Stomach (tissue), 9 donors: Measurements from ENCODE around the gene TGFBR2. TPM values are rescaled to one million over a fixed set of nuclear protein-coding genes. Genes with fewer than 3 reads are reported as not detected.
A peak's percentile ranks its signal among the peaks of the same experiment; 100 is the strongest.

ENCODE experiments used
- DNase-seq, 2 donors: peaks; one replicate each; pipeline versions ENCODE4 v3.0.0 to v3.0.0-alpha.2; 2013 to 2019
- H3K27ac ChIP-seq, 5 donors: fragments of 200-600 bp in 4 of 5; sonication (generic) in 4 of 5; one replicate each; pipeline ENCODE4 v1.5.1; 2013 to 2019; ENCODE audit warnings: mild to moderate bottlenecking in 1 of 5, moderate library complexity in 1 of 5
- H3K27me3 ChIP-seq, 3 donors: fragments of 200-600 bp; sonication (generic); one replicate each; pipeline ENCODE4 v1.5.1; 2017 to 2019; ENCODE audit warnings: mixed run types in 1 of 3
- H3K36me3 ChIP-seq, 4 donors: fragments of 200-600 bp; sonication (generic); 1 replicate in 3 of 4; 2 replicates in 1 of 4; pipeline ENCODE4 v1.5.1; 2016 to 2019
- H3K4me1 ChIP-seq, 4 donors: fragments of 200-600 bp; sonication (generic); one replicate each; pipeline ENCODE4 v1.5.1; 2016 to 2019
- H3K4me3 ChIP-seq, 4 donors: fragments of 200-600 bp; sonication (generic) in 3 of 4; one replicate each; pipeline ENCODE4 v1.5.1; 2016 to 2019; ENCODE audit warnings: mild to moderate bottlenecking in 1 of 4
- H3K9me3 ChIP-seq, 4 donors: fragments of 200-600 bp; sonication (generic); one replicate each; pipeline ENCODE4 v1.5.1; 2016 to 2019
- EP300 ChIP-seq: sonication (generic); formaldehyde crosslinking; IDR thresholded peaks from one replicate; pipeline ENCODE4 v1.6.1; 2017; ENCODE audit warnings: antibody characterized with exemption
- POLR2A ChIP-seq, 4 donors: fragments of 450-650 bp; IDR thresholded peaks; one replicate each; pipeline ENCODE4 v1.6.1; 2016; ENCODE audit warnings: antibody characterized with exemption in 4 of 4, control low read depth in 2 of 4, mild to moderate bottlenecking in 1 of 4, moderate library complexity in 1 of 4
- POLR2AphosphoS5 ChIP-seq, 3 donors: sonication (generic); formaldehyde crosslinking; IDR thresholded peaks; one replicate each; pipeline ENCODE4 v1.6.1; 2016; ENCODE audit warnings: antibody characterized with exemption in 3 of 3
- WGBS, 5 donors: extraction: QIAGEN DNeasy Blood & Tissue Kit in 3 of 5; methylation state at CpG; one replicate each; pipeline versions ENCODE4 v1.1.5 to v1.1.7; 2013 to 2018; 5-methylcytosine and 5-hydroxymethylcytosine counted together
- intact Hi-C: fragments of 100-400 bp; cut with DNase I; formaldehyde crosslinking; loops from one replicate; pipeline ENCODE4 v1.15.1; 2023; ENCODE audit warnings: low total_unique reads
- polyA plus RNA-seq, 3 donors: library from polyadenylated mRNA; stranded (reverse); fragments of 200-250 nt; gene quantifications; one replicate each; pipeline ENCODE4 v1.2.3, GENCODE V29; 2013
- total RNA-seq, 5 donors: library from RNA; depleted of rRNA; stranded (reverse); fragments of >200 nt; gene quantifications; one replicate each; pipeline versions ENCODE4 v1.1.0 to v1.2.3, GENCODE V29; 2014 to 2016
- TF ChIP-seq, protein P1 (sequence below), 7 experiments: fragments of 450-650 bp in 4 of 7; fragments of 200-600 bp in 3 of 7; sonication (generic) in 3 of 7; IDR thresholded peaks; one replicate each; pipeline ENCODE4 v1.5.1; 2016 to 2019; ENCODE audit warnings: antibody characterized with exemption in 7 of 7, control low read depth in 2 of 7, mild to moderate bottlenecking in 1 of 7
- donor health status: healthy with polysubstance abuse.
- donor health status: Bipolar disorder and iron deficiency.
- donor health status: healthy.

Gene TGFBR2
- total and polyA plus RNA-seq, 8 donors = 13.7 to 115 (median 66.3) TPM

DNA sequence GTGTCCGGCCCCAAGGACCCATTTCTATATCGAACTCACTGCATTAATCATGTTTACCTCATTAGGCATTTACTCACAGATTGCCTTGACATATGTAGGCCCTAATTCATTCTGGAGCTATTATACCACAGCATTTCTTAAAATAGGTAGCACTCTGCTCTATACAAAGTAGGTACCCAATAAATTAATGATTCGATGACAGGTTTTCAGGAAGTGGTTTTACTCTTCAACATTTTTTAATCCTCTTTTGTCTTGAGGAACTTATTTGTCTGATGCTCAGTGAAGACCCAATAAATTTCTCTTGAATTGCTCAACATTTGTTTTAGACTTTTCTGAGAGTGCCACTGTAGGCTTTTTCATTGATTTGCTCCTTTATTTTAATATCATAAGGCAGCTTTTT lies 12.1 kb downstream of the TGFBR2 start:
- Histone ChIP-seq H3K27ac (peak overlapping the region in 1 of 5 donors; percentile 44), H3K9me3 (no peaks in the 10 kb centered on the region), H3K4me3 (no peak overlapping the region), H3K4me1 (peaks cover 44 to 98% (median 69%) of the 10 kb centered on the region in 4 donors), H3K27me3 (no peaks in the 10 kb centered on the region), H3K36me3 (peaks cover 0 to 11% (median 3%) of the 10 kb centered on the region in 4 donors)
- 65 to 88% (median 85%) methylated on average over 3 of the region's 3 CpGs for WGBS, 5 donors
- no peak for DNase-seq
- no peak for TF ChIP-seq EP300
- TF ChIP-seq, protein P1, sequence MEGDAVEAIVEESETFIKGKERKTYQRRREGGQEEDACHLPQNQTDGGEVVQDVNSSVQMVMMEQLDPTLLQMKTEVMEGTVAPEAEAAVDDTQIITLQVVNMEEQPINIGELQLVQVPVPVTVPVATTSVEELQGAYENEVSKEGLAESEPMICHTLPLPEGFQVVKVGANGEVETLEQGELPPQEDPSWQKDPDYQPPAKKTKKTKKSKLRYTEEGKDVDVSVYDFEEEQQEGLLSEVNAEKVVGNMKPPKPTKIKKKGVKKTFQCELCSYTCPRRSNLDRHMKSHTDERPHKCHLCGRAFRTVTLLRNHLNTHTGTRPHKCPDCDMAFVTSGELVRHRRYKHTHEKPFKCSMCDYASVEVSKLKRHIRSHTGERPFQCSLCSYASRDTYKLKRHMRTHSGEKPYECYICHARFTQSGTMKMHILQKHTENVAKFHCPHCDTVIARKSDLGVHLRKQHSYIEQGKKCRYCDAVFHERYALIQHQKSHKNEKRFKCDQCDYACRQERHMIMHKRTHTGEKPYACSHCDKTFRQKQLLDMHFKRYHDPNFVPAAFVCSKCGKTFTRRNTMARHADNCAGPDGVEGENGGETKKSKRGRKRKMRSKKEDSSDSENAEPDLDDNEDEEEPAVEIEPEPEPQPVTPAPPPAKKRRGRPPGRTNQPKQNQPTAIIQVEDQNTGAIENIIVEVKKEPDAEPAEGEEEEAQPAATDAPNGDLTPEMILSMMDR (IDR thresholded peaks at IDR 0.05) = no peak
- no peak for TF ChIP-seq POLR2A (IDR thresholded peaks at IDR 0.05)
- TF ChIP-seq POLR2AphosphoS5 (IDR thresholded peaks at IDR 0.05) = no peak
- intact Hi-C loops = loop anchor here (10.0 kb wide), 1 partner anchor 46 kb away; no protein-coding TSS in a partner anchor

DNA sequence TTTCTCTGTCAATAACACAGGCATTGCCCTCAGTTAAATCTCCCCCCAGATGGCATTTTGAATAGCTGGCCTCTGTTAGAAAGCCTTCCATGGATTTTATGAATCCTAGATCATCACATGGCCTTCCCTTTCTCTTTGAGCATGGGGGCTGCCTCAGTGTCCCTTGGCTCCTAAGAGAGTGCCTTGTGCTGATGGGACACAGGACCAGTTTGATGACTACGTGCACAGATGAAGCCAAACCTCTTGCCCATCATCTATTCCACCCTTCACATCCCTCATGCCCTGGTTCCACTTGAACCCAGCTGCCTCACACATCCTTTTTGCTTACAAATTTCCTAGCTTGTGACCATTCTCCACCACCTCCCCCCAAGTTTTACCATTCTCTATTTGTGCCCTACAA lies 12.9 kb downstream of the TGFBR2 start:
- H3K9me3 ChIP-seq = no peaks in the 10 kb centered on the region
- 74 to 90% (median 84%) methylated on average over 1 of the region's 1 CpG for WGBS, 5 donors
- DNase-seq = no peak
- peak overlapping the region in 2 of 5 donors; percentile 6 to 44 for H3K27ac ChIP-seq
- intact Hi-C loops = loop anchor here (10.0 kb wide), 1 partner anchor 45 kb away; no protein-coding TSS in a partner anchor
- H3K4me3 ChIP-seq = no peak overlapping the region
- no peaks in the 10 kb centered on the region for H3K27me3 ChIP-seq
- TF ChIP-seq POLR2A (IDR thresholded peaks at IDR 0.05) = no peak
- TF ChIP-seq EP300 = no peak
- TF ChIP-seq, protein P1 (IDR thresholded peaks at IDR 0.05) = no peak
- no peak for TF ChIP-seq POLR2AphosphoS5 (IDR thresholded peaks at IDR 0.05)
- peaks cover 3 to 19% (median 11%) of the 10 kb centered on the region in 4 donors for H3K36me3 ChIP-seq
- peaks cover 43 to 98% (median 66%) of the 10 kb centered on the region in 4 donors for H3K4me1 ChIP-seq

DNA sequence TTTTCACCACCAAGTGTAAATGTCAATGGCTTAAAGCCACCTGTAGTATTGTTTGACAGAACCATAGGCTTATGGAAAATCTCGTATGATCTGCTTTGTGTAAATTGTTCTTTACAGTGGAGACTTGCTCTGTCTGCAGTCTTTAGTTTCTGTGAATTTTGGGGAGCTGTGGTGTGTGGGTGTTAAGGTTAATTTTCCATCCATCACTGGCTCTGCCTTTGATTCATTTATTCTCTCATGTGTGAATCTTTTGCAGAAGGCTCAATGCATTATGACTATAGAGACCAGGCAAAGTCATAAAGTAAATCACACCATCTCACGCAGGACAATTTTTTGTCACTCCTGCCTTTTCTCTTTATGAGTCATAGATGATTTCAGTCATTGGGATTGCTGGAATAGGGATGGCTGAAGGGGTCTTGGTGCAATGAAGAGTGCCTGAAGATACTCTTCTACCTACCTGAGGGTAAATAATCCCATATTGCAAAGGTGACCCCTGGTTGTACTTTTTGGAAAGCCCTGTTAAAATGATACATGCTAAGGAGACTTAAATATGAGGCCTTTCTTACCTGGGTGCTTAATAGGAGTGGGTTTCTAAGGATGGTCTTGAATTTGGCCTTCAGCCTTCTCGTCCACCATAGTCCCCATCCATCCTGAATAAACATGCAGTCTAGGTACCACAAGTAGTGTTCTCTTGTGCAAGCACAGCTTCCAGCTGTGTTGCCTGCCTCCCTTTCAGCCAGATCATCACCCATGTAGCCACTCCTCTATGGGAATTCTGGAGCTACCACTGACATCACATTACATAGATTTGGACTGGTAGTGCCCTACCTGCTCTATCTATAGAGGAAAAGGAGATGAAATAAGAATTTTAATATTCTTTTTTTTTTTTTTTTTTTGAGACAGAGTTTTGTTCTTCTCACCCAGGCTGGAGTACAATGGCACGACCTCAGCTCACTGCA lies 14.3 kb downstream of the TGFBR2 start:
- intact Hi-C loops = no loop called here

DNA sequence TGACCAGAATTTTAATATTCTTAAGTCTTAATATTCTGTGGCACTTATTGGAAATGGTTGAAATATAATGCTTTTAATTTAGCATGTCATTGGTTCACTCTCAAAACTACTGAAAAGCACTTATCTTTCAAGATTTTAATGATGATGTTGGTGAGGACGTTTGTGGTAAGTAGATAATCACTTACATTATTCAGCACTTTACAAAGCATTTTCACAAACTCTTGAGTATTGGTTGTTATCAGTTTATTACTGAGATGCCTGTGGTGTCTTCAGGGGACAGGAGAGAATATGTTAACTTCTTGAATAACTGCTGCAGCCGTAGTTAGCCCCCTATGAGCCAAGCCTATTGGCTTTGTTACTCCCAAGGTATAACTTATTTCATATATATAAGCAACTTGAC lies 15.2 kb downstream of the TGFBR2 start:
- H3K36me3 ChIP-seq = peaks cover 7 to 23% (median 15%) of the 10 kb centered on the region in 4 donors
- no peak for DNase-seq
- peaks cover 39 to 98% (median 73%) of the 10 kb centered on the region in 4 donors for H3K4me1 ChIP-seq
- intact Hi-C loops = no loop called here
- H3K27ac ChIP-seq = peak overlapping the region in 4 of 5 donors; percentile 2 to 76 (median 30)
- WGBS, 5 donors = 52 to 69% (median 59%) methylated on average over 2 of the region's 2 CpGs
- no peaks in the 10 kb centered on the region for H3K27me3 ChIP-seq
- no peaks in the 10 kb centered on the region for H3K9me3 ChIP-seq
- H3K4me3 ChIP-seq = no peak overlapping the region
- TF ChIP-seq EP300 (no peak), POLR2AphosphoS5 (IDR thresholded peaks at IDR 0.05) (no peak), POLR2A (IDR thresholded peaks at IDR 0.05) (no peak)
- TF ChIP-seq, protein P1 (IDR thresholded peaks at IDR 0.05) = no peak

More for the DNA sequence above, 14.3 kb downstream of the TGFBR2 start:
- Histone ChIP-seq H3K9me3 (no peaks in the 10 kb centered on the region), H3K4me3 (no peak overlapping the region), H3K36me3 (peaks cover 7 to 23% (median 13%) of the 10 kb centered on the region in 4 donors), H3K27ac (peak overlapping the region in 2 of 5 donors; percentile 3 to 76), H3K4me1 (peaks cover 38 to 98% (median 69%) of the 10 kb centered on the region in 4 donors), H3K27me3 (no peaks in the 10 kb centered on the region)
- TF ChIP-seq POLR2A (IDR thresholded peaks at IDR 0.05) (no peak), EP300 (no peak), POLR2AphosphoS5 (IDR thresholded peaks at IDR 0.05) (no peak)
- TF ChIP-seq, protein P1 (IDR thresholded peaks at IDR 0.05) = no peak
- WGBS, 5 donors = 61 to 72% (median 68%) methylated on average over 4 of the region's 4 CpGs
- DNase-seq = no peak
